Muscle of leg (tissue), 11 donors: ENCODE measurements around the gene EYS. TPM values are rescaled to one million over a fixed set of nuclear protein-coding genes. Genes with fewer than 3 reads are reported as not detected.

Experiments used
- DNase-seq: peaks from one replicate; pipeline ENCODE4 v3.0.0; 2013
- H3K27ac ChIP-seq: one replicate; pipeline ENCODE4 v1.5.1; 2013; ENCODE audit warnings: mild to moderate bottlenecking, low read length, control low read depth
- H3K27me3 ChIP-seq: one replicate; pipeline ENCODE4 v1.6.1; 2013; ENCODE audit warnings: low read length; ENCODE audit not compliant: control insufficient read depth, insufficient read depth
- H3K36me3 ChIP-seq: one replicate; pipeline ENCODE4 v1.6.1; 2013; ENCODE audit warnings: low read length; ENCODE audit not compliant: control insufficient read depth, insufficient read depth
- H3K4me1 ChIP-seq: one replicate; pipeline ENCODE4 v1.6.1; 2013; ENCODE audit warnings: low read length; ENCODE audit not compliant: control insufficient read depth, insufficient read depth
- H3K4me3 ChIP-seq: one replicate; pipeline ENCODE4 v1.5.1; 2013; ENCODE audit warnings: low read length, control low read depth
- H3K9me3 ChIP-seq: replicated peaks from 2 replicates; pipeline ENCODE4 v1.6.1; 2013; ENCODE audit warnings: low read depth, low read length; ENCODE audit not compliant: control insufficient read depth
- WGBS: methylation state at CpG from one replicate; pipeline ENCODE4 v1.1.5; 2013; ENCODE audit warnings: missing lambda C conversion rate; ENCODE audit not compliant: insufficient coverage; 5-methylcytosine and 5-hydroxymethylcytosine counted together
- polyA plus RNA-seq, 8 donors: library from polyadenylated mRNA; unstranded; fragments of 120-200 nt; gene quantifications; one replicate each; pipeline versions ENCODE4 v1.2.1 to v1.2.3, GENCODE V29; 2013; ENCODE audit warnings: inconsistent platforms in 1 of 8, low replicate concordance in 1 of 8; ENCODE audit not compliant: insufficient read length in 8 of 8, insufficient read depth in 1 of 8
- total RNA-seq: library from RNA; stranded (reverse); fragments of 120-200 nt; gene quantifications from one replicate; pipeline ENCODE4 v1.2.4, GENCODE V29; 2013

Gene EYS
- total and polyA plus RNA-seq, 9 donors: 0.24 to 1.1 (median 0.66) TPM

- no peaks in the 10 kb centered on the region for H3K9me3 ChIP-seq
- H3K4me1 ChIP-seq: no peaks in the 10 kb centered on the region
- no CpG with 5 or more reads among the region's 2 CpGs for WGBS
- H3K36me3 ChIP-seq: no peaks in the 10 kb centered on the region
- H3K27ac ChIP-seq: no peak overlapping the region
- no peak overlapping the region for H3K4me3 ChIP-seq
- no peak for DNase-seq
- H3K27me3 ChIP-seq: no peaks in the 10 kb centered on the region
These were observed 1440.6 kb downstream of the EYS start for GRCh38 chr6:64266351-64266821.

GRCh38 chr6:64263778-64264177 lies 1443.2 kb downstream of the EYS start:
- H3K4me1 ChIP-seq: no peaks in the 10 kb centered on the region
- H3K9me3 ChIP-seq: no peaks in the 10 kb centered on the region
- H3K27me3 ChIP-seq: no peaks in the 10 kb centered on the region
- WGBS: no CpG with 5 or more reads among the region's 1 CpG
- H3K27ac ChIP-seq: no peak overlapping the region
- H3K4me3 ChIP-seq: no peak overlapping the region
- H3K36me3 ChIP-seq: no peaks in the 10 kb centered on the region
- no peak for DNase-seq

- H3K9me3 ChIP-seq: no peaks in the 10 kb centered on the region
- H3K4me1 ChIP-seq: no peaks in the 10 kb centered on the region
- no peaks in the 10 kb centered on the region for H3K36me3 ChIP-seq
- no peaks in the 10 kb centered on the region for H3K27me3 ChIP-seq
- no peak overlapping the region for H3K4me3 ChIP-seq
- no peak for DNase-seq
- H3K27ac ChIP-seq: no peak overlapping the region
- WGBS: no CpG with 5 or more reads among the region's 4 CpGs
These were observed 1447.7 kb downstream of the EYS start for GRCh38 chr6:64259372-64259771.

GRCh38 chr6:64258752-64259151 lies 1448.3 kb downstream of the EYS start:
- Histone ChIP-seq H3K4me3 (no peak overlapping the region), H3K9me3 (no peaks in the 10 kb centered on the region), H3K27me3 (no peaks in the 10 kb centered on the region), H3K4me1 (no peaks in the 10 kb centered on the region), H3K36me3 (no peaks in the 10 kb centered on the region), H3K27ac (no peak overlapping the region)
- no peak for DNase-seq
- WGBS: no CpG with 5 or more reads among the region's 2 CpGs

- DNase-seq: no peak
- Histone ChIP-seq H3K36me3 (no peaks in the 10 kb centered on the region), H3K4me1 (no peaks in the 10 kb centered on the region), H3K9me3 (no peaks in the 10 kb centered on the region), H3K27ac (no peak overlapping the region), H3K4me3 (no peak overlapping the region), H3K27me3 (no peaks in the 10 kb centered on the region)
- WGBS: no CpG with 5 or more reads among the region's 1 CpG
These were observed 1448.7 kb downstream of the EYS start for GRCh38 chr6:64258302-64258701.

- Histone ChIP-seq H3K27ac (no peak overlapping the region), H3K27me3 (no peaks in the 10 kb centered on the region), H3K9me3 (no peaks in the 10 kb centered on the region), H3K36me3 (no peaks in the 10 kb centered on the region), H3K4me3 (no peak overlapping the region), H3K4me1 (no peaks in the 10 kb centered on the region)
- no CpG with 5 or more reads among the region's 3 CpGs for whole genome bisulfite sequencing
- DNase-seq: no peak
These were observed 1449.4 kb downstream of the EYS start for GRCh38 chr6:64257586-64257985.

GRCh38 chr6:64256483-64256882 lies 1450.5 kb downstream of the EYS start:
- H3K9me3 ChIP-seq: no peaks in the 10 kb centered on the region
- H3K4me1 ChIP-seq: no peaks in the 10 kb centered on the region
- H3K4me3 ChIP-seq: no peak overlapping the region
- no peaks in the 10 kb centered on the region for H3K27me3 ChIP-seq
- DNase-seq: no peak
- H3K36me3 ChIP-seq: no peaks in the 10 kb centered on the region
- WGBS: no CpG with 5 or more reads among the region's 3 CpGs
- no peak overlapping the region for H3K27ac ChIP-seq

GRCh38 chr6:64255000-64255399 lies 1452.0 kb downstream of the EYS start:
- H3K27ac ChIP-seq: no peak overlapping the region
- no peaks in the 10 kb centered on the region for H3K9me3 ChIP-seq
- H3K36me3 ChIP-seq: no peaks in the 10 kb centered on the region
- no CpG with 5 or more reads among the region's 1 CpG for WGBS
- DNase-seq: no peak
- H3K4me1 ChIP-seq: no peaks in the 10 kb centered on the region
- H3K27me3 ChIP-seq: no peaks in the 10 kb centered on the region
- no peak overlapping the region for H3K4me3 ChIP-seq

GRCh38 chr6:64254558-64254957 lies 1452.5 kb downstream of the EYS start:
- peak overlapping the region; percentile 22 for H3K27ac ChIP-seq
- no peaks in the 10 kb centered on the region for H3K27me3 ChIP-seq
- H3K4me3 ChIP-seq: no peak overlapping the region
- WGBS: no CpG with 5 or more reads among the region's 3 CpGs
- peak; percentile 15 for DNase-seq
- no peaks in the 10 kb centered on the region for H3K4me1 ChIP-seq
- no peaks in the 10 kb centered on the region for H3K36me3 ChIP-seq
- H3K9me3 ChIP-seq: no peaks in the 10 kb centered on the region

- Histone ChIP-seq H3K27ac (no peak overlapping the region), H3K36me3 (no peaks in the 10 kb centered on the region), H3K4me1 (no peaks in the 10 kb centered on the region), H3K27me3 (no peaks in the 10 kb centered on the region), H3K9me3 (no peaks in the 10 kb centered on the region), H3K4me3 (no peak overlapping the region)
- 88% methylated on average over 1 of the region's 2 CpGs for WGBS
- DNase-seq: no peak
These were observed 1454.8 kb downstream of the EYS start for GRCh38 chr6:64252256-64252655.

GRCh38 chr6:64250126-64250525 lies 1456.9 kb downstream of the EYS start:
- H3K27me3 ChIP-seq: no peaks in the 10 kb centered on the region
- 13% methylated on average over 1 of the region's 3 CpGs for WGBS

More at GRCh38 chr6:64250126-64250525, 1456.9 kb downstream of the EYS start:
- H3K9me3 ChIP-seq: no peaks in the 10 kb centered on the region
- no peak overlapping the region for H3K4me3 ChIP-seq
- DNase-seq: no peak
- H3K36me3 ChIP-seq: no peaks in the 10 kb centered on the region
- no peak overlapping the region for H3K27ac ChIP-seq
- no peaks in the 10 kb centered on the region for H3K4me1 ChIP-seq
